K562 (cell line): ENCODE measurements around the gene GRIK1. TPM values are rescaled to one million over a fixed set of nuclear protein-coding genes. Genes with fewer than 3 reads are reported as not detected.

Experiments used
- HDAC3 ChIP-seq: fragments of 450-650 bp; IDR thresholded peaks from 2 replicates; pipeline ENCODE4 v1.6.1; 2018; ENCODE audit warnings: borderline replicate concordance, mild to moderate bottlenecking, moderate library complexity; ENCODE audit not compliant: partially characterized antibody
- HDAC6 ChIP-seq: IDR thresholded peaks from 2 replicates; pipeline ENCODE4 v1.6.1; 2012; ENCODE audit warnings: low read depth, mild to moderate bottlenecking, control low read depth, inconsistent platforms, low read length, moderate library complexity
- NRF1 ChIP-seq, 2 experiments: fragments of 450-650 bp; IDR thresholded peaks in 1 of 2; conservative IDR thresholded peaks in 1 of 2; 2 replicates each; pipeline ENCODE4 v1.6.1; 2014; ENCODE audit warnings: mild to moderate bottlenecking in 2 of 2
- RBM22 ChIP-seq: fragments of 200-400 bp; formaldehyde crosslinking; IDR thresholded peaks from 2 replicates; pipeline ENCODE4 v1.6.1; 2018; ENCODE audit warnings: low read length, low read depth; ENCODE audit not compliant: poor library complexity, severe bottlenecking
- SMARCB1 ChIP-seq: IDR thresholded peaks from 2 replicates; pipeline ENCODE4 v1.6.1; 2011; ENCODE audit warnings: improper control_type of control experiment, low read depth; ENCODE audit not compliant: insufficient read length
- TSC22D4 ChIP-seq: fragments of 450-650 bp; IDR thresholded peaks from 2 replicates; pipeline ENCODE4 v1.6.1; 2016; ENCODE audit warnings: missing genetic modification characterization, missing biosample characterization, control low read depth
- ZBTB17 ChIP-seq: fragments of 450-650 bp; formaldehyde crosslinking; IDR thresholded peaks from 2 replicates; pipeline ENCODE4 v1.4.0; 2020; ENCODE audit warnings: mild to moderate bottlenecking
- ZKSCAN1 ChIP-seq: fragments of 150-350 bp; IDR thresholded peaks from 2 replicates; pipeline ENCODE4 v1.6.1; 2016; ENCODE audit warnings: low read depth, low read length
- ZNF212 ChIP-seq: fragments of 450-650 bp; formaldehyde crosslinking; IDR thresholded peaks from 2 replicates; pipeline ENCODE4 v1.4.0; 2020; ENCODE audit warnings: mild to moderate bottlenecking
- ZNF668 ChIP-seq: fragments of 250-450 bp; sonication (Bioruptor Pico); IDR thresholded peaks from 2 replicates; pipeline ENCODE4 v1.8.0; 2022; ENCODE audit warnings: mild to moderate bottlenecking, inconsistent platforms
- polyA plus RNA-seq, 8 experiments: library from polyadenylated mRNA; depleted of rRNA in 4 of 8; stranded (reverse) in 5 of 8; unstranded in 3 of 8; fragments of >200 nt; fragmentation: Nextera tagmentation in 2 of 8; fragmentation: Illumina TruSeq in 1 of 8; extraction: Ambion mirVana in 2 of 8; extraction: Trizol in 1 of 8; gene quantifications; 2 replicates each; pipeline versions ENCODE4 v1.2.1 to v1.2.3, GENCODE V29; 2011 to 2014; ENCODE audit warnings: inconsistent platforms in 1 of 8, missing spikeins in 1 of 8
- total RNA-seq, 7 experiments: library from RNA; depleted of rRNA in 6 of 7; stranded (reverse); fragments of >200 nt in 6 of 7; fragmentation: Illumina TruSeq in 2 of 7; extraction: Trizol in 2 of 7; gene quantifications; 2 replicates each; pipeline versions ENCODE4 v1.2.1 to v1.2.3, GENCODE V29; 2011 to 2021; ENCODE audit warnings: low replicate concordance in 1 of 7
- TF ChIP-seq, protein P1 (sequence below): fragments of 450-650 bp; IDR thresholded peaks from 2 replicates; pipeline ENCODE4 v1.6.1; 2016; ENCODE audit warnings: low read depth, mild to moderate bottlenecking, moderate library complexity
- TF ChIP-seq, protein P2 (sequence below): fragments of 450-650 bp; IDR thresholded peaks from 2 replicates; pipeline ENCODE4 v1.6.1; 2017; ENCODE audit warnings: antibody characterized with exemption, mild to moderate bottlenecking
- TF ChIP-seq, protein P3 (sequence below), 2 experiments: fragments of 450-650 bp; conservative IDR thresholded peaks; 2 replicates each; pipeline ENCODE4 v1.6.1; 2017; ENCODE audit warnings: mild to moderate bottlenecking in 2 of 2, moderate library complexity in 2 of 2
- TF ChIP-seq, protein P4 (sequence below): fragments of 450-650 bp; IDR thresholded peaks from 2 replicates; pipeline ENCODE4 v1.6.1; 2018; ENCODE audit not compliant: partially characterized antibody

Gene GRIK1
- total and polyA plus RNA-seq, 9 of the 15 experiments (the other 6 are each of a cell fraction or from before 2014, with no cell fraction given) = 0.17 to 2.8 (median 0.53) TPM

DNA sequence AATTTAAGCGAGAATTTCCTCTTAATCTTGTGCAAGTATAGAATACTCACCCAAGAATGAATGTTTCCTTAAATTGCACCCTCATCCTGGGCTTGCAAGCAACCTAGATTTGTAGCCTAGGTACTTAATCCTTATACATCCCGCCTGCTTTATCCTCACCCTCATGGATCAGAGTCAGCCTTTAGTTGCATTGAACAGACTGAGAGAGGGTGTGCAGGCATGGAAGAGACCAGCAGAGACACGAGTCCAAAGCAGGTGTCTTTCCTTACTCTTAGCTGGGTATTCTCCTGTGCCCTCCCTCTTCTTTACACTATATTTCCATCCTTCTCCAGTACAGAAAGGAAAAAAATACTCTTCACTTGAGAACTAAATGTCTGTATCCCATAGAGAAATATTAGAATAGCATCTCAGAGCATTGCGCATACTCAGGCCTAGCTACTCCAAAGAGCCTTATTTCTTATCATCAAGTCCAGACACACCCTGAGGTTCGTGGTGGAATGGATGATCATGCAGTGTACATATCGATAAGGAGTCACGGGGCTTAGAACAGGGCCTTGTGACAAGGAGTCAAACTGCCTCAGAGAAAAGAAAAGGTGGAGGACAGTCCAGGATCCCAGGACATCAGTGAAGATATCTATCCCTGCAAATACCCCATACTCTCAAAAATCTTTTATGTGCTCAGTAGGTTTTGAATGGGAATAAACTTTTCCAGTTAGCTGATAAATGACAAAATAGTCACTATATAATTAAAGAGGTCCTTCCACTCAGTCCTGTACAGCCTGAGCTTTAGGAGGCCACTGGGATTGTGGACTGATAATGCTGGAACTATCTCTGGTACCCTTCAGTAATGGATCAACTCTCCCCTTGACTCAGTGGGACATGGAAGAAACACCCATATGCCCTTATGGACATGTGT, 297.9 kb downstream of the GRIK1 start (continued):
- TF ChIP-seq ZKSCAN1 (0 out of 2 replicates have a peak, but pooled peaks have one; percentile 22), ZBTB17 (CRISPR knock-in tag) (no peak; the same call in 1 of the 2 replicates), ZNF668 (CRISPR knock-in tag) (no peak; the same call in 1 of the 2 replicates), TSC22D4 (tag) (no peak), HDAC6 (no peak), RBM22 (no peak), NRF1 (conservative IDR thresholded peaks at IDR 0.05 in 1 of 2, IDR thresholded peaks at IDR 0.05 in 1 of 2) (peak; percentile 95 to 96), HDAC3 (peak; percentile 92), ZNF212 (no peak), SMARCB1 (no peak)
- TF ChIP-seq, protein P1, sequence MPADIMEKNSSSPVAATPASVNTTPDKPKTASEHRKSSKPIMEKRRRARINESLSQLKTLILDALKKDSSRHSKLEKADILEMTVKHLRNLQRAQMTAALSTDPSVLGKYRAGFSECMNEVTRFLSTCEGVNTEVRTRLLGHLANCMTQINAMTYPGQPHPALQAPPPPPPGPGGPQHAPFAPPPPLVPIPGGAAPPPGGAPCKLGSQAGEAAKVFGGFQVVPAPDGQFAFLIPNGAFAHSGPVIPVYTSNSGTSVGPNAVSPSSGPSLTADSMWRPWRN = peak; percentile 80
- TF ChIP-seq, protein P2, sequence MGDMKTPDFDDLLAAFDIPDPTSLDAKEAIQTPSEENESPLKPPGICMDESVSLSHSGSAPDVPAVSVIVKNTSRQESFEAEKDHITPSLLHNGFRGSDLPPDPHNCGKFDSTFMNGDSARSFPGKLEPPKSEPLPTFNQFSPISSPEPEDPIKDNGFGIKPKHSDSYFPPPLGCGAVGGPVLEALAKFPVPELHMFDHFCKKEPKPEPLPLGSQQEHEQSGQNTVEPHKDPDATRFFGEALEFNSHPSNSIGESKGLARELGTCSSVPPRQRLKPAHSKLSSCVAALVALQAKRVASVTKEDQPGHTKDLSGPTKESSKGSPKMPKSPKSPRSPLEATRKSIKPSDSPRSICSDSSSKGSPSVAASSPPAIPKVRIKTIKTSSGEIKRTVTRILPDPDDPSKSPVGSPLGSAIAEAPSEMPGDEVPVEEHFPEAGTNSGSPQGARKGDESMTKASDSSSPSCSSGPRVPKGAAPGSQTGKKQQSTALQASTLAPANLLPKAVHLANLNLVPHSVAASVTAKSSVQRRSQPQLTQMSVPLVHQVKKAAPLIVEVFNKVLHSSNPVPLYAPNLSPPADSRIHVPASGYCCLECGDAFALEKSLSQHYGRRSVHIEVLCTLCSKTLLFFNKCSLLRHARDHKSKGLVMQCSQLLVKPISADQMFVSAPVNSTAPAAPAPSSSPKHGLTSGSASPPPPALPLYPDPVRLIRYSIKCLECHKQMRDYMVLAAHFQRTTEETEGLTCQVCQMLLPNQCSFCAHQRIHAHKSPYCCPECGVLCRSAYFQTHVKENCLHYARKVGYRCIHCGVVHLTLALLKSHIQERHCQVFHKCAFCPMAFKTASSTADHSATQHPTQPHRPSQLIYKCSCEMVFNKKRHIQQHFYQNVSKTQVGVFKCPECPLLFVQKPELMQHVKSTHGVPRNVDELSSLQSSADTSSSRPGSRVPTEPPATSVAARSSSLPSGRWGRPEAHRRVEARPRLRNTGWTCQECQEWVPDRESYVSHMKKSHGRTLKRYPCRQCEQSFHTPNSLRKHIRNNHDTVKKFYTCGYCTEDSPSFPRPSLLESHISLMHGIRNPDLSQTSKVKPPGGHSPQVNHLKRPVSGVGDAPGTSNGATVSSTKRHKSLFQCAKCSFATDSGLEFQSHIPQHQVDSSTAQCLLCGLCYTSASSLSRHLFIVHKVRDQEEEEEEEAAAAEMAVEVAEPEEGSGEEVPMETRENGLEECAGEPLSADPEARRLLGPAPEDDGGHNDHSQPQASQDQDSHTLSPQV = peak; percentile 89
- TF ChIP-seq, protein P3, sequence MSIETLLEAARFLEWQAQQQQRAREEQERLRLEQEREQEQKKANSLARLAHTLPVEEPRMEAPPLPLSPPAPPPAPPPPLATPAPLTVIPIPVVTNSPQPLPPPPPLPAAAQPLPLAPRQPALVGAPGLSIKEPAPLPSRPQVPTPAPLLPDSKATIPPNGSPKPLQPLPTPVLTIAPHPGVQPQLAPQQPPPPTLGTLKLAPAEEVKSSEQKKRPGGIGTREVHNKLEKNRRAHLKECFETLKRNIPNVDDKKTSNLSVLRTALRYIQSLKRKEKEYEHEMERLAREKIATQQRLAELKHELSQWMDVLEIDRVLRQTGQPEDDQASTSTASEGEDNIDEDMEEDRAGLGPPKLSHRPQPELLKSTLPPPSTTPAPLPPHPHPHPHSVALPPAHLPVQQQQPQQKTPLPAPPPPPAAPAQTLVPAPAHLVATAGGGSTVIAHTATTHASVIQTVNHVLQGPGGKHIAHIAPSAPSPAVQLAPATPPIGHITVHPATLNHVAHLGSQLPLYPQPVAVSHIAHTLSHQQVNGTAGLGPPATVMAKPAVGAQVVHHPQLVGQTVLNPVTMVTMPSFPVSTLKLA (conservative IDR thresholded peaks at IDR 0.05) = peak; percentile 63 to 76
- TF ChIP-seq, protein P4, sequence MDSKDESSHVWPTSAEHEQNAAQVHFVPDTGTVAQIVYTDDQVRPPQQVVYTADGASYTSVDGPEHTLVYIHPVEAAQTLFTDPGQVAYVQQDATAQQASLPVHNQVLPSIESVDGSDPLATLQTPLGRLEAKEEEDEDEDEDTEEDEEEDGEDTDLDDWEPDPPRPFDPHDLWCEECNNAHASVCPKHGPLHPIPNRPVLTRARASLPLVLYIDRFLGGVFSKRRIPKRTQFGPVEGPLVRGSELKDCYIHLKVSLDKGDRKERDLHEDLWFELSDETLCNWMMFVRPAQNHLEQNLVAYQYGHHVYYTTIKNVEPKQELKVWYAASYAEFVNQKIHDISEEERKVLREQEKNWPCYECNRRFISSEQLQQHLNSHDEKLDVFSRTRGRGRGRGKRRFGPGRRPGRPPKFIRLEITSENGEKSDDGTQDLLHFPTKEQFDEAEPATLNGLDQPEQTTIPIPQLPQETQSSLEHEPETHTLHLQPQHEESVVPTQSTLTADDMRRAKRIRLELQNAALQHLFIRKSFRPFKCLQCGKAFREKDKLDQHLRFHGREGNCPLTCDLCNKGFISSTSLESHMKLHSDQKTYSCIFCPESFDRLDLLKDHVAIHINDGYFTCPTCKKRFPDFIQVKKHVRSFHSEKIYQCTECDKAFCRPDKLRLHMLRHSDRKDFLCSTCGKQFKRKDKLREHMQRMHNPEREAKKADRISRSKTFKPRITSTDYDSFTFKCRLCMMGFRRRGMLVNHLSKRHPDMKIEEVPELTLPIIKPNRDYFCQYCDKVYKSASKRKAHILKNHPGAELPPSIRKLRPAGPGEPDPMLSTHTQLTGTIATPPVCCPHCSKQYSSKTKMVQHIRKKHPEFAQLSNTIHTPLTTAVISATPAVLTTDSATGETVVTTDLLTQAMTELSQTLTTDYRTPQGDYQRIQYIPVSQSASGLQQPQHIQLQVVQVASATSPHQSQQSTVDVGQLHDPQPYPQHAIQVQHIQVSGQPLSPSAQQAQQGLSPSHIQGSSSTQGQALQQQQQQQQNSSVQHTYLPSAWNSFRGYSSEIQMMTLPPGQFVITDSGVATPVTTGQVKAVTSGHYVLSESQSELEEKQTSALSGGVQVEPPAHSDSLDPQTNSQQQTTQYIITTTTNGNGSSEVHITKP = no peak
